ENCODE measurements around the gene TRIM29. TPM values are rescaled to one million over a fixed set of nuclear protein-coding genes. Genes with fewer than 3 reads are reported as not detected.

Gene TRIM29
- total and polyA plus RNA-seq, 2 of the 13 experiments (the other 11 are each of a cell fraction or from before 2014, with no cell fraction given), result 0.86 TPM

DNA sequence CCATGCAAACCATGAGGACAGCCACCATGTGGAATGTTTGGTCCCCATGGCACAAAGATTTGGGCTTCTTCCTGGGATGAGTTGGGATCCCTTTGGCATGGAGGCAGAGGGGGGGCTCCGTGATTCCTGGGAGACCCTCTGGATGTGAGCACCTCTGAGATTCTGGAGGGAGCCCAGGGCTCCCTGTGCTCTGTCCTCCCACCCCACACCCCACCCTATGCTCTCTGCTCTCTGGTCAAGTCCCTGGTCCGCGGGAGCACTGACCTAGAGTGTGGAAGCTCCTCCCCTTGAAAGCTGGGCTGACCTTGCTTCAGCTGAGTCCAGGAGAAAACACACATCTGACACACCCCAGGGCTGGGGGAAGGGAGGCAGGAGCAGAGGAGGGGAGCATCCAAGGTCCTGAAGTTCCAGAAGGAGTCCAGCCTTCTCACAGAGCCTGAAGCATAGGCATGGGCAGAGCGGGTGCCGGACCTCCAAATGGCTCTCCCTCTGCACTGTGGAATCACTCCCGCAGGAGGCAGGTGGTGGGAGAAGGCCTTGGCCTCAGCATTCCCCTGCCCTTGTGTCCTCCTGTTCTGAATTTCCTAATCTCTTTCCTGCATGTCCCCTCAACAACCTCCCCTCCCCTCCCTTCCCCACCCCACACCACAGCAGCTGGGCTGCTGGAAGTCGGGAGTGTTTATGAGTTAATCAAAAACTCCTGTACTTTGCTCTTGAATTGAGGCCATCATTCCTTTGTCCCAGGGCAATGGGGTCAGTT is 47.2 kb upstream of the TRIM29 start (continued):
- TF ChIP-seq ZNF333 (CRISPR knock-in tag; IDR thresholded peaks at IDR 0.05; ENCODE audit: borderline replicate concordance), result peak; percentile 75; the same call in 1 of the 2 replicates
- TF ChIP-seq, protein P1, sequence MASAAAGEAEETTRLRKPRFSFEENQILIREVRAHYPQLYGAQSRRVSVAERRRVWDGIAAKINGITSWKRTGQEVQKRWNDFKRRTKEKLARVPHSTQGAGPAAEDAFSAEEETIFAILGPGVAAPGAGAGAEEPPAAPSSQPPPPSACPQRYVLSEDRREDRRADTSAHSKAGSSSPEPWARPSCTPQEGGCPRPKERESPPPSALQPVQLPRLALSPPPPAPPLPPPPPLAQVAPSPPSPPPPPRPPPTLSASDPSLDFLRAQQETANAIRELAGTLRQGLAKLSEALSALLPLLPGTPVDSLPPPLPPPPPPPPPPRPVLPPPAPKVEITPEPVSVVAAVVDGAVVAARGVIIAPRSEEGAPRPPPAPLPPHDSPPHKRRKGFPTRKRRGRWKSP (CRISPR knock-in tag; IDR thresholded peaks at IDR 0.05), result no peak; the same call in 1 of the 2 replicates
- peak; percentile 49 for TF ChIP-seq GATAD2A (CRISPR knock-in tag; IDR thresholded peaks at IDR 0.05)
- TF ChIP-seq ZNF652 (CRISPR knock-in tag; IDR thresholded peaks at IDR 0.05; ENCODE audit: borderline replicate concordance, low read depth), result peak; percentile 11; the same call in 1 of the 2 replicates
- no peak for TF ChIP-seq ZNF160 (CRISPR knock-in tag; IDR thresholded peaks at IDR 0.05)
- TF ChIP-seq SRSF4 (IDR thresholded peaks at IDR 0.05; ENCODE audit: low read depth, low read length, poor library complexity, severe bottlenecking), result no peak
- peak; percentile 53; the same call in 1 of the 2 replicates for TF ChIP-seq HOXA3 (CRISPR knock-in tag; IDR thresholded peaks at IDR 0.05)
- TF ChIP-seq ZNF446 (CRISPR knock-in tag; IDR thresholded peaks at IDR 0.05), result no peak
- TF ChIP-seq CBFB (CRISPR knock-in tag; IDR thresholded peaks at IDR 0.05), result no peak
- no peak for TF ChIP-seq PHB2 (IDR thresholded peaks at IDR 0.05; ENCODE audit: partially characterized antibody)
- no peak for TF ChIP-seq ZNF256 (CRISPR knock-in tag; conservative IDR thresholded peaks at IDR 0.05)
- no peak for TF ChIP-seq FOXA1 (IDR thresholded peaks at IDR 0.05)
- TF ChIP-seq FOXA1 (CRISPR knock-in tag; IDR thresholded peaks at IDR 0.05), result 0 out of 2 replicates have a peak, but pooled peaks have one; percentile 28
- TF ChIP-seq, protein P2, sequence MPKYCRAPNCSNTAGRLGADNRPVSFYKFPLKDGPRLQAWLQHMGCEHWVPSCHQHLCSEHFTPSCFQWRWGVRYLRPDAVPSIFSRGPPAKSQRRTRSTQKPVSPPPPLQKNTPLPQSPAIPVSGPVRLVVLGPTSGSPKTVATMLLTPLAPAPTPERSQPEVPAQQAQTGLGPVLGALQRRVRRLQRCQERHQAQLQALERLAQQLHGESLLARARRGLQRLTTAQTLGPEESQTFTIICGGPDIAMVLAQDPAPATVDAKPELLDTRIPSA (CRISPR knock-in tag; IDR thresholded peaks at IDR 0.05; ENCODE audit: borderline replicate concordance), result no peak
- TF ChIP-seq, protein P3, sequence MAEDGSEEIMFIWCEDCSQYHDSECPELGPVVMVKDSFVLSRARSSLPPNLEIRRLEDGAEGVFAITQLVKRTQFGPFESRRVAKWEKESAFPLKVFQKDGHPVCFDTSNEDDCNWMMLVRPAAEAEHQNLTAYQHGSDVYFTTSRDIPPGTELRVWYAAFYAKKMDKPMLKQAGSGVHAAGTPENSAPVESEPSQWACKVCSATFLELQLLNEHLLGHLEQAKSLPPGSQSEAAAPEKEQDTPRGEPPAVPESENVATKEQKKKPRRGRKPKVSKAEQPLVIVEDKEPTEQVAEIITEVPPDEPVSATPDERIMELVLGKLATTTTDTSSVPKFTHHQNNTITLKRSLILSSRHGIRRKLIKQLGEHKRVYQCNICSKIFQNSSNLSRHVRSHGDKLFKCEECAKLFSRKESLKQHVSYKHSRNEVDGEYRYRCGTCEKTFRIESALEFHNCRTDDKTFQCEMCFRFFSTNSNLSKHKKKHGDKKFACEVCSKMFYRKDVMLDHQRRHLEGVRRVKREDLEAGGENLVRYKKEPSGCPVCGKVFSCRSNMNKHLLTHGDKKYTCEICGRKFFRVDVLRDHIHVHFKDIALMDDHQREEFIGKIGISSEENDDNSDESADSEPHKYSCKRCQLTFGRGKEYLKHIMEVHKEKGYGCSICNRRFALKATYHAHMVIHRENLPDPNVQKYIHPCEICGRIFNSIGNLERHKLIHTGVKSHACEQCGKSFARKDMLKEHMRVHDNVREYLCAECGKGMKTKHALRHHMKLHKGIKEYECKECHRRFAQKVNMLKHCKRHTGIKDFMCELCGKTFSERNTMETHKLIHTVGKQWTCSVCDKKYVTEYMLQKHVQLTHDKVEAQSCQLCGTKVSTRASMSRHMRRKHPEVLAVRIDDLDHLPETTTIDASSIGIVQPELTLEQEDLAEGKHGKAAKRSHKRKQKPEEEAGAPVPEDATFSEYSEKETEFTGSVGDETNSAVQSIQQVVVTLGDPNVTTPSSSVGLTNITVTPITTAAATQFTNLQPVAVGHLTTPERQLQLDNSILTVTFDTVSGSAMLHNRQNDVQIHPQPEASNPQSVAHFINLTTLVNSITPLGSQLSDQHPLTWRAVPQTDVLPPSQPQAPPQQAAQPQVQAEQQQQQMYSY (CRISPR knock-in tag; IDR thresholded peaks at IDR 0.05), result no peak
- TF ChIP-seq, protein P4, sequence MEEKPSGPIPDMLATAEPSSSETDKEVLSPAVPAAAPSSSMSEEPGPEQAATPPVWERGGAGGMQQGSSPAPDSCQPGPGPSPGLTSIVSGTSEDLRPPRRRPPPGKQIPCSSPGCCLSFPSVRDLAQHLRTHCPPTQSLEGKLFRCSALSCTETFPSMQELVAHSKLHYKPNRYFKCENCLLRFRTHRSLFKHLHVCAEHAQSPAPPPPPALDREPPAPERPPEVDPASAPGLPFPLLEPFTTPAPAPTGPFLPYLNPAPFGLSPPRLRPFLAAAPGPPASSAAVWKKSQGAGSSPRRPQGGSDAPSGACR (CRISPR knock-in tag; IDR thresholded peaks at IDR 0.05), result no peak
- TF ChIP-seq NCOR1 (IDR thresholded peaks at IDR 0.05; ENCODE audit: borderline replicate concordance, low read length), result peak; percentile 77
- 0 out of 2 replicates have a peak, but pooled peaks have one; percentile 3 for TF ChIP-seq SSRP1 (CRISPR knock-in tag; IDR thresholded peaks at IDR 0.05)
- TF ChIP-seq ZNF839 (CRISPR knock-in tag; IDR thresholded peaks at IDR 0.05; ENCODE audit: borderline replicate concordance), result no peak
- TF ChIP-seq ZNF619 (CRISPR knock-in tag; IDR thresholded peaks at IDR 0.05), result no peak
- no peak for TF ChIP-seq JARID2 (CRISPR knock-in tag; IDR thresholded peaks at IDR 0.05; ENCODE audit: insufficient replicate concordance)
- TF ChIP-seq, protein P5, sequence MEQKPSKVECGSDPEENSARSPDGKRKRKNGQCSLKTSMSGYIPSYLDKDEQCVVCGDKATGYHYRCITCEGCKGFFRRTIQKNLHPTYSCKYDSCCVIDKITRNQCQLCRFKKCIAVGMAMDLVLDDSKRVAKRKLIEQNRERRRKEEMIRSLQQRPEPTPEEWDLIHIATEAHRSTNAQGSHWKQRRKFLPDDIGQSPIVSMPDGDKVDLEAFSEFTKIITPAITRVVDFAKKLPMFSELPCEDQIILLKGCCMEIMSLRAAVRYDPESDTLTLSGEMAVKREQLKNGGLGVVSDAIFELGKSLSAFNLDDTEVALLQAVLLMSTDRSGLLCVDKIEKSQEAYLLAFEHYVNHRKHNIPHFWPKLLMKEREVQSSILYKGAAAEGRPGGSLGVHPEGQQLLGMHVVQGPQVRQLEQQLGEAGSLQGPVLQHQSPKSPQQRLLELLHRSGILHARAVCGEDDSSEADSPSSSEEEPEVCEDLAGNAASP (CRISPR knock-in tag; IDR thresholded peaks at IDR 0.05; ENCODE audit: borderline replicate concordance), result peak; percentile 84
- 0 out of 2 replicates have a peak, but pooled peaks have one; percentile 76 for TF ChIP-seq ZNF34 (CRISPR knock-in tag; IDR thresholded peaks at IDR 0.05; ENCODE audit: borderline replicate concordance)

Data from HepG2 (cell line).